Measurements from ENCODE around the gene CSF3R. TPM values are rescaled to one million over a fixed set of nuclear protein-coding genes. Genes with fewer than 3 reads are reported as not detected.

CSF3R gene
- 10 to 100 TPM; 17.5 to 62.7 (median 21.3) TPM for total RNA-seq

DNA sequence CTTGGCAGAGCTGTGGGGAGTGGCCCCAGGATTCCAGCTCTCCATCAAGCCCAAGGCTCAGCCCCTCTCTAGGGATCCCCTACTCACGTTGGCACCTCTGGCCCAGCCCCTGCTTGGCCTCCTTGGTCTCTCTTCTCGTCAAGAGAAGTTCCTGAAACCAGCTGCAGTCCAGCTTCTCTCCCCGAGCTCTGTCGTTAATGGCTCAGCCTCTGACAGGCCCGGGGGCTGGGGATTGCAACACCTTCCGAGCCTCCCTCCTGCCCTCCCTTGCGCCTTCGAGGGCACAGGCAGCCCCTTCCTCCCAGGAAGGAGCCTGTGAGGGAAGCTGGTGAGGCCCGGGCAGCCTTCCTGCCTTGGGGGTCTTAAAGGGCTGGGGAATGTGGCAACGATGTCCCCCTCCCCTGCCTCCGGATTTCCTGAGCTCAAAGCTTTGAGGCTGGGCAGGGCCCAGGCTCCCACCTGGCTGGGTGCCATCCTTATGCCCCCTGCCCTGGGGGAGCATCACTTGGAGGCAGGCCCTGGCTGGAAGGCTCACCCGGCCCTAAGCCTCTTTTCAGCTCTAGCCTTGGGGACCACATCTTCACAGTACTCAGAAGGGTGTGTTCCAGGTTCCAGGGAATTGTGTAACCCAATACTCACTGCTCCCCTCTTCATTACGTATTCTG, at the start of gene CSF3R:
CSF3R (minus strand) TSS at position 190 of the 665 bp plus-strand sequence. CDS start 3,417 bp downstream, outside the sequence.
- TF ChIP-seq, protein P1, sequence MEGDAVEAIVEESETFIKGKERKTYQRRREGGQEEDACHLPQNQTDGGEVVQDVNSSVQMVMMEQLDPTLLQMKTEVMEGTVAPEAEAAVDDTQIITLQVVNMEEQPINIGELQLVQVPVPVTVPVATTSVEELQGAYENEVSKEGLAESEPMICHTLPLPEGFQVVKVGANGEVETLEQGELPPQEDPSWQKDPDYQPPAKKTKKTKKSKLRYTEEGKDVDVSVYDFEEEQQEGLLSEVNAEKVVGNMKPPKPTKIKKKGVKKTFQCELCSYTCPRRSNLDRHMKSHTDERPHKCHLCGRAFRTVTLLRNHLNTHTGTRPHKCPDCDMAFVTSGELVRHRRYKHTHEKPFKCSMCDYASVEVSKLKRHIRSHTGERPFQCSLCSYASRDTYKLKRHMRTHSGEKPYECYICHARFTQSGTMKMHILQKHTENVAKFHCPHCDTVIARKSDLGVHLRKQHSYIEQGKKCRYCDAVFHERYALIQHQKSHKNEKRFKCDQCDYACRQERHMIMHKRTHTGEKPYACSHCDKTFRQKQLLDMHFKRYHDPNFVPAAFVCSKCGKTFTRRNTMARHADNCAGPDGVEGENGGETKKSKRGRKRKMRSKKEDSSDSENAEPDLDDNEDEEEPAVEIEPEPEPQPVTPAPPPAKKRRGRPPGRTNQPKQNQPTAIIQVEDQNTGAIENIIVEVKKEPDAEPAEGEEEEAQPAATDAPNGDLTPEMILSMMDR (IDR thresholded peaks at IDR 0.05; ENCODE audit: low read depth), result no peak

DNA sequence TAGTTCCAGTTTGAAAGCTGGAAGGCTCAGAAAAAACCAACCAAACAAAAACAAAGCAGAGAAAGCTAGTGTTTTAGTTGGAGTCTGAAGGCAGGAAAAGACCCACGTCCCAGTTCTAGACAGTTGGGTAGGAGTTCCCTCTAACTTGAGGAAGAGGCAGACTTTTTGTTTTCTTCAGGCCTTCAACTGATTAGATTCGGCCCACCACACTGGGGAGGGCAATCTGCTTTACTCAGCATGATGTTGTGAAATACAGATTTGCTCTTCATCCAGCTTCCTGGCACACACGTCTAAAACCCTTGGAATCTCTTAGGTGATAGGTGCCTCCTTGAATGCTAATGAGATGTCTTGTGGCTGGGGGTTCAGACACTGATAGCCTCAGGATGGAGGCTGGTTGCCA, 49.1 kb upstream of the CSF3R start:
- TF ChIP-seq, protein P1 (IDR thresholded peaks at IDR 0.05; ENCODE audit: low read depth), result no peak

DNA sequence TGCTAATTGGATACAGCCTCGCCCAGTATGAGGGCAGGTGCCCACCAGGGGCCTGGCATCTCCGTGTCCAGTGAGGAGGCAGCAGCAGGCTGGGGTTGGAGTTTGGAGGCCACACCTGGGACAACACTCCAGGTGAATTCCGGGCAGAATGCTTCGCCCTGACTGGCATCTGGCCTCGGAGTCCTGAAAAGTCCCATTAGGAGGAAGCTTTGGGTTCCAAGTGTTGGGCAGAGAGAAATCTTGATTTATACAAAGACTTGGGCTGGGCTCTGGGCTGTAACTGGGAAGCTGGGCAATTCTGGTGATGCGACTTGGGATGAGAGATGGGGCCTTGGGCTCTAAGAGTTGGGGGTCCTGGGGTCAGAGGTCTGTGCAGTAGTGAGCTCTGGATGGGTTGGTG, 48.1 kb upstream of the CSF3R start:
- TF ChIP-seq, protein P1 (IDR thresholded peaks at IDR 0.05; ENCODE audit: low read depth), result no peak

DNA sequence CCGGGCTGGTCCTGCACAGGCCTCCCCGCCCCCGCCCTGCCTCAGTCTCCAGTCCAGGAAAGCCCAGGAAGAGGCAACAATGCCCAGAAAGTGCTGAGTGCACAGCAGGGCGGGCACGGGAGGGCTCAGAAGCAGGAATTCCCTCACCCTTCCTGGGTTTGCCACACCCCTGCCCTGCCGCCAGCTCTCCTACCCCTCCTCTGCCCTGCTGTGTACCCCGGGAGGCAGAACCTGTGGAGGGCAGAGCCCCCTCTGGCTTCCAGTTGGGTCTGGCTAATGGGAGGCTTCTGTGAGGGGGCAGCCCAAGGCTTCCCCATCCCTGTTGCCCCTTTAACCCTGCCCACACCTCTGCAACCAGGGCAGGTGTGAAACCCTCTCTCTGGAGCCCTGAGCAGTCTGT, 47.5 kb upstream of the CSF3R start:
- TF ChIP-seq, protein P1 (IDR thresholded peaks at IDR 0.05; ENCODE audit: low read depth), result no peak

DNA sequence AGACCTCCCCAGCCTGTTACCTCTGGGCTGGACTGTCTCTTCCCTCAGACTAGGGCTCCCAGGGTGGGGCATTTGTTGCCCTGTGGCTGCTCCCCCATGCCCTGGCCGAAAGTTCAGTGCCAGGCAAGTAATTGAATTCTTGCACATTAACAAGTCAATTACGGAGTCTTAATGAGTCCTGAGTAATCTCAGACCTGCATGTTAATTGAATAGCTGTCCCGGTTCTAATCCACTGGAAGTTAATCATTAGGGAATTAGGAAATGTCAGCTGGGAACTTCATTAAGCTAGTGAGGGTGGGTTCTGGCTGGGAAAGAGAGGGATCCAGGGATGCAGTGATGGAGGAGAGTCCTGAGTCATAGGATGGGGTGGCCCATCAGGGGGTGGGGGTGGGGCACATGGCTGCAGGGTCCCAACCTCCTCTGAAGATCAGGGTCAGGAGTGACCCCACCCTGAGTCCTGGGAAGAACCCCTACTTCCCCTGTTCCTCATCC, 47.1 kb upstream of the CSF3R start:
- TF ChIP-seq, protein P1 (IDR thresholded peaks at IDR 0.05; ENCODE audit: low read depth), result no peak

DNA sequence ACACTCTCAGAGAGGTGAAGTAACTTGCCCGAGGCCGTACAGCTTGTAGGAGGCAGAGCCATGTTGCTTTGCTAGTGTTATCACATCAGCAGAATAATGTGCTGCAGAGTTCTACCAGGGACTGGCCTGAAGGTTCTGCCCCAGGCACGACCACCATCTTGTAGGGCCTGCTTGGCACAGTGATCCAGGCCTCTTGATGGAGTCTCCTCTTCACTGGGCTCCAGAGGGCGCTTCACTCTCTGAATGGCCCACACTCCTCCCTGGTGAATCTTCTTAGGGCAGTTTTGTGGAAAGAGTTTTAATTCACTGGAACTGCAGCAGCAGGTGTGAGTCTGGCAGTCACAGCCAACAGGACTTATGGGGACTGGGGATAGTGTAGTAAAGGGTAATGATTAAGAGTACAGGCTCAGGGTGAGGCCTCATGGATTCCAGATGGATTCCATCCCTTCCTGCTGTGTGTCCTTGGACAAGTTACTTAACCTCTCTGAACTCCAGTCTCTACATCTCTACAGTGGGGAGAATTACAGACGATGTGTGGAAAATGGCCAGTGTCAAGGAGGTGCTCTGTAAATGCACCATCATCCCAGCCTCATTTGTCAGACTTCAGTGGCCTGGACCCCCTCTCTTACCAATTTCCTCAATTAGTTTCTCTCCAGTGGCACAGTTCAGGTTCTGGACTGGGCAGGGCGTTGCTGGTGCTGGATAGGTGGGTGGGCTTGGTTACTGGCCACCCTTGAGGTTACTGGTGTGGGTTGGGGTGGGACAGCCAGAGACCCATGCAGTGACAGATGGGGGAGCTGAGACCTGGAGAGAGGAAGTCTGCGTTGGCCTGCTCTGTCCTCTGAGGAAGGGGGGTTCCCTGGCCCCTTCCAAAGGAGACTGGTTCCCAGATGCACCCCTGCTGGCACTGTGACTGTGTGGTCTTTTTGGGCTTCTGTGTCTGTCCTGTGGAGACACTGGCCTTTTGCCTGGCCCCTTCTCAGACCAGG, 45.9 kb upstream of the CSF3R start:
- TF ChIP-seq, protein P1 (IDR thresholded peaks at IDR 0.05; ENCODE audit: low read depth), result no peak

DNA sequence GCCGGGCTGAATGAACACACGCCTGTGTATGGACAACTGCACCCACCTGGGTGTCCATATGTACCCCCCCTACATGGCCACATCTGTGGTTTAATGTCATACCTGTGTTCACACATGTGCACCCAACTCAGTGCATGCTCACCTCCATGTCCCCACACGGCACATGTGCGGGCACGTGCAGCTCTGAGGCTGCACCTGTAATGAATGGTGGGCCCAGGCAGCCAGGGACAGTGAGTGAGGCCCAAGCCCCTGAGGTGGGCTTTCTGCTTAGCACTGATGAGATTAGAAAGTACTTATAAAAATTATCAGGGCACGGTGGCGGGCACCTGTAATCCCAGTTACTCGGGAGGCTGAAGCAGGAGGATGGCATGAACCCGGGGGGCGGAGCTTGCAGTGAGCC, 42.5 kb upstream of the CSF3R start:
- TF ChIP-seq, protein P1 (IDR thresholded peaks at IDR 0.05; ENCODE audit: low read depth), result no peak

Measured in subcutaneous adipose tissue (tissue), 4 donors.